NT2/D1 (cell line): ENCODE results near the gene RXFP2.

Experiments
- SUZ12 ChIP-seq: IDR thresholded peaks from 2 replicates; pipeline ENCODE4 v1.6.1; 2011; ENCODE audit not compliant: insufficient read length, insufficient read depth; ENCODE audit errors: extremely low read depth
- YY1 ChIP-seq: IDR thresholded peaks from 2 replicates; pipeline ENCODE4 v1.6.1; 2011; ENCODE audit not compliant: insufficient read length, insufficient read depth

DNA sequence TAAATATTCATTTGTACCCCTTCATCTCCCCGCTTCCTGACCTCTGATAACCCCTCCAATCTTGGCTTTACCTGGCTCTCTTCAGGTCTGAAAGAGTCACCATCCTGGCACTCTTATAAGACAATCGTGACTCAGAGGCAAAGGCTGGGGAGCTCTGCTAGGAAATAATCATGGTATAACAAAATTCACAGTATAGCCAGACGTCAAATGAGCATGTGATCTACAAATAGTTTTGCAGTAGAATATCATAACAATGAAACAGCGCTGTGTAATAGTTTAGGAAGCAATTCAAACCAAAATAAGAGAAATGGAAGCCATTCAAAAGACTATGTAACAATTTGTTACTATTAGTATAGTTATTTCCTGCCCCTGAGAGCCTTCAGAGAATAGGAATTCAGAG lies 34.2 kb downstream of the RXFP2 start:
- no peak for TF ChIP-seq YY1
- TF ChIP-seq SUZ12, result no peak
